Cortex of kidney (tissue), 1 donor: ENCODE data around the gene CPNE2.
"Not testable (repeated sequence)": the region's sequence is repeated elsewhere in the genome, so short reads cannot be mapped to it uniquely, and the experiment has no call there.

Experiments used
- DNase-seq: peaks from one replicate; lab custom pipeline; 2025; lab: John Stamatoyannopoulos, UW

The CPNE2 gene

DNA sequence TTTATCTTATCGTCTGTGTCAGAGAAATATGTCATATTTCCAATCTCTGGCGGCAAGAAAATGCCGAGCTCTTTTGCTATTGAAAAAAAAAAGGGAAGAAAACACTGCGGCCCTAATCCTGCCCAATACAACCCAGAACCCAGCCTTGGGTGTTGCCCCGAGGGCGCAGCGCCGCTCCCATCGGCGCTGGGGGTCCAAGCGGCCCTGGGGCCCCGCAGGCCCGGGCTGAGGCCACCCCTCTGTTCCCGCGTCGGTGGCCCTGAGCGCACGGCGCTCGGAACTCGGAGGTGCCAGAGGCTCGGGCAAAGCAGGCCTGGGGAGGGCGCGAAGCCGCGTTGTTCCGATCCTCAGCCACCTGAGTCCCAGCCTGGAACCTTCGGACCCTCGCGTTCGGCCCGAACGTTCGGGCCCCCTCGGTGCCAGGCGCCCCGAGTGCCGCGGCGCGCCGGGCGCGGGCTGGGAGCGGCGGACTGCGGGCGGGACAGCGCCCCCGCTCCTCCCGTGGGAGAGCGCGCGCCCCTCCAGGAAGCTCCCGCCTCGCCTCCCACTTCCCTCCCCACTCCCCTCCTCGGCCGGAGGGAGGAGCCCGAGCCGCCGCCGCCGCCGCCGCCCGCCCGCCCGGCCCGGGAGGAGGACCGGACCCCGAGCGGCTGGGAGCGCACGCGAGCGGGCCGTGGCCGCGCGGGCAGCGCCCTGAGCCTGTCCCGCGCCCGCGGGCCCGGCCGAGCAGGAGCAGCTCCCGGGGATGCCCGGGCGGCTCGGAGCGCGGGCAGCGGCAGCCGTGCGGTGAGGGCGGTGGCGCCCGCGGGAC, at the start of gene CPNE2:
Gene CPNE2, plus strand, starts transcription at position 609 of the 811 bp plus-strand sequence. CDS start 18,160 bp downstream, outside the sequence.
- no peak for DNase-seq

- DNase-seq, result no peak
Measured at GRCh38 chr16:57043248-57043647, 49.1 kb upstream of the CPNE2 start.

GRCh38 chr16:57044931-57045693, 47.3 kb upstream of the CPNE2 start:
- DNase-seq, result no peak

DNA sequence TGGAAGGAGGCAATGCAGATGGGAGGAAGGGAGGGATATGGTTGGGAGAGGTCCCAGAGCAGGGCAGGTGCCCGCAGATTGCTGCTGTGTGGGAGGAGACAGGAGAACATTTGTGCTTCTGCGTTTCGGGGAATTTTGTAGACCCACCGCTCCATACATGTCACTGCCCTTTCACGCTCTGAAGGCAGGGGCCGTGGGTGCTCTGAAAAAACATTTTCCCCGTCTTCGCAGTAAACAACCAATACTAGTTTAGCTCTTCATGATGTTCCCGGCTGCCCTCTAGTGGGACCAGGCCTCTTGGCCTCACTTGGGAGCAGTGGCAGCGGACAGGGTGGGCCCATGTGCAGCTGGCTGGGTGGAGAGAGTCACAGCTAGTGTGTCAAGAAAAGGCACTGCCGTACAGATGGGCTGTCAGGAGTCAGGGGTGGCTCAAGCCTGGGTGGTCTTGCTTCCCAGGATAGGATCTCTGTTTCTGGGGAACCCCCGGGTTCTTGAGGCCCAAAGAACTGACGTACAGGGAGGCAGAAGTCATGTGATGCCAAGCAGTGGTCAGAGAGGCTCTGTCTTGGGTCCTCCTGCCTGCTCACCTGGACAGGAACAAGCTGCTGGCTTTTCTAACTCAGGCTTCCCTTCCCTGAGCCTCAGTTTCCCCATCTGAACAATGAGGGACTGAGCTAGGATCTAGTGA, 46.5 kb upstream of the CPNE2 start:
- no peak for DNase-seq

DNA sequence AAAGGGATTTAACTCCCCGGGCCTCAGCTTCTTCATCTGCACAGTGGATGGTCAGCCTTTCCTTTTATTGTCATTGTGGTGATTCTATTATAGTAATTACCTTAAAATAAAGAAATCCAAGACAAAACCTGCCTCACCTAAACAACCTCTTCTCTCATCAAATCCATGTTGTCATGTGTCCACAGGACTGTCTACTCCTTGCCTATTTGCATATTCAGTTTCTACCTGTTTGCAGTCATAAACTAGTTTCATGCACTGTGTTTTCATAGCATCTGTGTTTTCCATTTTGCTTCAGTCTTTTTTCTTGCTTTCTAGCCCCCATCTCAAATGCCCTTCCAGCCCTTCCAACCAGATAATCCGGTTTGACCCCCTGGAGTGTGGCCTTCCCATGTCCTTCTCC, 44.3 kb upstream of the CPNE2 start:
- no peak for DNase-seq

DNA sequence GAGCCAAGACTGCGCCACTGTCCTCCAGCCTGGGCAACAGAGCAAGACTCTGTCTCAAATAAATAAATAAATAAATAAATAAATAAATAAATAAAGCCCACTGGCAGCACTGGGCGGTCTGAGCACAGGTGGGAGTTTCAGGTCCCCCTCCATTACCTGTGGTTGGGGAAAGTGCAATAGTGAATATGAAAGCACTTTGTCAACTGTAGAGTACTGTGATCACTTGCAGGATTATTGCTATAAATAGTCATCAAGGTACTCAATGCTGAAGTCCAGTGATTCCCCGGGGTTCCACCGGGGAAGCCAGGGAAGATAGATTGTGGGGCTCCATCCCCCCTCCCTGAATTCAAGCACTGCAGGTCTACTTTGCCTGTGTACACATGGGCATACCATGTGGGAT, 42.7 kb upstream of the CPNE2 start:
- DNase-seq, result no peak

GRCh38 chr16:57051696-57052228, 40.6 kb upstream of the CPNE2 start:
- no peak for DNase-seq

DNA sequence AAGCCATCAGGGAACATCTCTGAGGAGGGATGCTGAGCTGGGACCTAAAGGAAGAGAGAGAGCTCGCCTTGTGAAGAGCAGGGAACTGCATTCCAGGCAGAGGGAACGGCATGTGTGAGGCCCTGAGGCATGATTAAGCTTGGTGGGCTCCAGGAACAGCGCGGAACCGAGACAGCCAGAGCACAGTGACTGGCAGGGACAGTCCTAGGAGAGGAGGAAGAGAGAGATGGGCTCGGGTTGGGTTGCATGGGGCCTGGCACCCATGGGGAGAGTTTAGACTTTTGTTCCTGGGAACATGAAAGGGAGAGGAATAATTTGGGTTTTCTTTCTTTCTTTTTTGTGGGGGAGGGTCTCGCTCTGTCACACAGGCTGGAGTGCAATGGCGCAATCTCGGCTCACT, 39.2 kb upstream of the CPNE2 start:
- DNase-seq, result no peak

GRCh38 chr16:57054338-57054737, 38.0 kb upstream of the CPNE2 start:
- no peak for DNase-seq

- no peak for DNase-seq
Measured at GRCh38 chr16:57054771-57055170, 37.6 kb upstream of the CPNE2 start.

- no peak for DNase-seq
Measured at GRCh38 chr16:57055671-57056070, 36.7 kb upstream of the CPNE2 start.

- DNase-seq, result no peak
Measured at GRCh38 chr16:57058291-57058861, 34.0 kb upstream of the CPNE2 start.

DNA sequence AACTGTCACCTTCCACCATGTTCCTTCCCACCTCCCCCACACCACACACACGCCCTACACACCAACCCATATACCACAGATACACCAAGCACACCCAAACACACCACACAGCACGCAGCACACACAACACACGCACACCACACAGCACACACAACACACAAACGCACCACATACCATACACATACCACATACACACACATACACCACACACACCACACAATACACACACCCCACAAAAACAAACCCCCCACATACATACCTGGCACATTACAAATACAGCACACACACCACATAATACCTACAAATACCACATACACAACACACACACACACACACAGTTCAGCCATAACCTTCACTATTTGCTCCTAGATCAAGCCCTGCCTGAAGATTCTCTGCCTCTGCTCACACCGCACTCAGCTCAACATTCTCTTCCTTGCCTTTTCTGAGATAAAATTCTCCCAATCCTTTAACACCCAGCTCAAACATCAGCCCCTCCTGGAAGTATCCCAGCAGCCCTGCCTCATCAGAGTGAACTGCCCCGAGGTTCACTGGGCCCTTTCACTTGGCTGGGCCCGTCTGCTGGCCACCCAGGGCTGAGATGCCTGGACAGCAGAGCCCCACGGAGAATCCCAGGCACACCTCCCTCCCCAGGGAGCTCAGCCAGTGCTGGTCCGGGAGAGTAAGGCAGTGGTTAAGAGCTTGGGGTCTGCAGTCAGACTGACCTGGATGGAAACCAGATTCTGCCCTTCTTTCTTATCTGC, 31.9 kb upstream of the CPNE2 start:
- DNase-seq, result no peak

- DNase-seq, result no peak
Measured at GRCh38 chr16:57061084-57061905, 31.1 kb upstream of the CPNE2 start.

GRCh38 chr16:57062329-57062728, 30.1 kb upstream of the CPNE2 start:
- no peak for DNase-seq

- not testable (repeated sequence) for DNase-seq
Measured at GRCh38 chr16:57063189-57063588, 29.2 kb upstream of the CPNE2 start.

GRCh38 chr16:57064995-57065394, 27.4 kb upstream of the CPNE2 start:
- DNase-seq, result no peak

DNA sequence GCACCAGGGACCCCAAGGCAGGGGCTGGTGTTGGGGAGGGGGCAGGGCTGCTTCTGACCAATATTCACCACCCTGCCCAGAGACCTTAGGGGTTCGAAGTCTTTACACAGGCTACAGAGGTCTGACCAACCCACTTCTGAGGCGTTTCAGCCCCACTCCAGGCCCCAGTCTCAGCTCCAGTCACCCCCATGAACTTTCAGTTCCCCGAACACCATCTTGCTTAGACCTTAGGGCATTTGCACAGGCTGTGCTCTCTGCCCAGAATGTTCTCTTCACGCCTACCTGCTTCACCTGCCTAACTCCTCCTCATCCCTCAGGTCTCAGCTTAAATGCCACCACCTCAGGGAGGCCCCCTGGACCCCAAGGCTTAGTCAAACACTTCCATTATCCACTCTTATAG, 25.8 kb upstream of the CPNE2 start:
- no peak for DNase-seq

DNA sequence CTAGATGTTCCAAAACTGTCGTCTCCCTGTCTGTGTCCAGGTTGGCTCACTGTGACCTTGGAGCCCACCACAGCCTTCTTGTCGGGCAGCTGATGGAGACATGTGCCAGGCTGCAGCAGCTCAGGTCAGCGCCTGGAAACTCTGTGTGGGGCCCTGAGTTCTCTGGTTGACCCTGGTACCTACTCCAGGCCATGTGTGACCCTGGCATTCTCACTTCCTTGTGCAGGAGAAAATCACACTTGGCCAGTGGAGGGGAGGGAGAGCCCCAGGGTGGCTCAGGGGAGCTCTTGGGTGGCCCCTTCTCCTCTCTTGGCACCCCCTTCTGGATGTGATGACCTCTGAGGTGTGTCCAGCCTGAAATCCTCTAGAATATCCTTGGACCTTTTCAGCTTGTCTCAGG, 25.0 kb upstream of the CPNE2 start:
- no peak for DNase-seq

- no peak for DNase-seq
Measured at GRCh38 chr16:57069053-57069452, 23.3 kb upstream of the CPNE2 start.
